HepG2 (cell line): Measurements from ENCODE around the gene F12. TPM values are rescaled to one million over a fixed set of nuclear protein-coding genes. Genes with fewer than 3 reads are reported as not detected.

ENCODE experiments used
- CBX5 ChIP-seq: sonication (generic); formaldehyde crosslinking; IDR thresholded peaks from 2 replicates; pipeline ENCODE4 v1.4.0; 2020; ENCODE audit warnings: missing genetic modification reagents, borderline replicate concordance
- IKZF1 ChIP-seq: fragments of 450-650 bp; IDR thresholded peaks from 2 replicates; pipeline ENCODE4 v1.7.1; 2016
- MLLT10 ChIP-seq: sonication (generic); formaldehyde crosslinking; IDR thresholded peaks from 2 replicates; pipeline ENCODE4 v1.4.0; 2020; ENCODE audit warnings: missing genetic modification reagents
- NFKBIZ ChIP-seq: IDR thresholded peaks from 2 replicates; pipeline ENCODE4 v1.6.1; 2018; ENCODE audit warnings: missing genetic modification reagents, missing compliant biosample characterization
- PRMT3 ChIP-seq: sonication (generic); formaldehyde crosslinking; IDR thresholded peaks from 2 replicates; pipeline ENCODE4 v1.8.1; 2022; ENCODE audit warnings: low read depth, mild to moderate bottlenecking, moderate library complexity, missing genetic modification reagents, borderline replicate concordance
- RFX1 ChIP-seq: fragments of 450-650 bp; IDR thresholded peaks from 2 replicates; pipeline ENCODE4 v1.6.1; 2017
- SMAD3 ChIP-seq: sonication (generic); formaldehyde crosslinking; IDR thresholded peaks from 2 replicates; pipeline ENCODE4 v1.4.0; 2020; ENCODE audit warnings: missing genetic modification reagents
- TAF1 ChIP-seq: sonication (generic); formaldehyde crosslinking; IDR thresholded peaks from 2 replicates; pipeline ENCODE4 v1.4.0; 2020; ENCODE audit warnings: missing genetic modification reagents
- TBX2 ChIP-seq: sonication (generic); formaldehyde crosslinking; IDR thresholded peaks from 2 replicates; pipeline ENCODE4 v1.5.0; 2020; ENCODE audit warnings: missing genetic modification reagents, mild to moderate bottlenecking, borderline replicate concordance
- THYN1 ChIP-seq: sonication (generic); formaldehyde crosslinking; IDR thresholded peaks from 2 replicates; pipeline ENCODE4 v1.8.1; 2023; ENCODE audit warnings: low read depth, mild to moderate bottlenecking, moderate library complexity, missing genetic modification reagents, borderline replicate concordance
- TOPORS ChIP-seq: sonication (generic); formaldehyde crosslinking; IDR thresholded peaks from 2 replicates; pipeline ENCODE4 v1.8.0; 2023; ENCODE audit warnings: mild to moderate bottlenecking, missing genetic modification reagents
- ZFY ChIP-seq: sonication (generic); formaldehyde crosslinking; IDR thresholded peaks from 2 replicates; pipeline ENCODE4 v1.4.0; 2020; ENCODE audit warnings: missing genetic modification reagents
- ZFYVE20 ChIP-seq: sonication (generic); formaldehyde crosslinking; IDR thresholded peaks from 2 replicates; pipeline ENCODE4 v1.8.0; 2023; ENCODE audit warnings: low read depth, mild to moderate bottlenecking, moderate library complexity, missing genetic modification reagents, borderline replicate concordance
- ZMYM2 ChIP-seq: sonication (generic); formaldehyde crosslinking; IDR thresholded peaks from 2 replicates; pipeline ENCODE4 v1.8.0; 2022; ENCODE audit warnings: mild to moderate bottlenecking, missing genetic modification reagents
- ZNF20 ChIP-seq: sonication (generic); formaldehyde crosslinking; IDR thresholded peaks from 2 replicates; pipeline ENCODE4 v1.4.0; 2020; ENCODE audit warnings: mild to moderate bottlenecking, moderate library complexity, missing genetic modification reagents
- ZNF432 ChIP-seq: sonication (generic); formaldehyde crosslinking; IDR thresholded peaks from 2 replicates; pipeline ENCODE4 v1.5.0; 2020; ENCODE audit warnings: missing genetic modification reagents, mild to moderate bottlenecking, borderline replicate concordance
- ZNF781 ChIP-seq: sonication (generic); formaldehyde crosslinking; IDR thresholded peaks from 2 replicates; pipeline ENCODE4 v1.5.1; 2020; ENCODE audit warnings: borderline replicate concordance, mild to moderate bottlenecking, missing genetic modification reagents; ENCODE audit errors: not compliant biosample characterization
- ZSCAN21 ChIP-seq: sonication (generic); formaldehyde crosslinking; IDR thresholded peaks from 2 replicates; pipeline ENCODE4 v1.8.0; 2022; ENCODE audit warnings: mild to moderate bottlenecking, missing genetic modification reagents, moderate library complexity, borderline replicate concordance
- ZSCAN25 ChIP-seq: sonication (generic); formaldehyde crosslinking; IDR thresholded peaks from 2 replicates; pipeline ENCODE4 v1.8.0; 2022; ENCODE audit warnings: mild to moderate bottlenecking, missing genetic modification reagents
- polyA plus RNA-seq, 8 experiments: library from polyadenylated mRNA; depleted of rRNA in 3 of 8; stranded (reverse) in 7 of 8; unstranded in 1 of 8; fragments of >200 nt; fragmentation: Illumina TruSeq in 4 of 8; extraction: Trizol in 4 of 8; gene quantifications; 2 replicates each; pipeline versions ENCODE4 v1.2.1 to v1.2.3, GENCODE V29; 2011 to 2016; ENCODE audit warnings: low read depth in 4 of 8, missing spikeins in 1 of 8, mixed read lengths in 1 of 8; ENCODE audit not compliant: insufficient read depth in 1 of 8
- total RNA-seq, 5 experiments: library from RNA; depleted of rRNA; stranded (reverse); fragments of >200 nt; fragmentation: Illumina TruSeq; extraction: Trizol; gene quantifications; 2 replicates each; pipeline ENCODE4 v1.2.3, GENCODE V29; 2016; ENCODE audit warnings: low read depth in 1 of 5
- TF ChIP-seq, protein P1 (sequence below): sonication (generic); formaldehyde crosslinking; IDR thresholded peaks from 2 replicates; pipeline ENCODE4 v1.5.1; 2020; ENCODE audit warnings: mild to moderate bottlenecking, missing genetic modification reagents, moderate library complexity
- TF ChIP-seq, protein P2 (sequence below): sonication (generic); formaldehyde crosslinking; IDR thresholded peaks from 2 replicates; pipeline ENCODE4 v1.5.1; 2020; ENCODE audit warnings: missing genetic modification reagents, mild to moderate bottlenecking, borderline replicate concordance
- TF ChIP-seq, protein P3 (sequence below): sonication (generic); formaldehyde crosslinking; IDR thresholded peaks from 2 replicates; pipeline ENCODE4 v1.4.0; 2020; ENCODE audit warnings: missing genetic modification reagents, mild to moderate bottlenecking, borderline replicate concordance

Gene F12
- total and polyA plus RNA-seq, 2 of the 13 experiments (the other 11 are each of a cell fraction or from before 2014, with no cell fraction given): 2.5 to 3.0 TPM

DNA sequence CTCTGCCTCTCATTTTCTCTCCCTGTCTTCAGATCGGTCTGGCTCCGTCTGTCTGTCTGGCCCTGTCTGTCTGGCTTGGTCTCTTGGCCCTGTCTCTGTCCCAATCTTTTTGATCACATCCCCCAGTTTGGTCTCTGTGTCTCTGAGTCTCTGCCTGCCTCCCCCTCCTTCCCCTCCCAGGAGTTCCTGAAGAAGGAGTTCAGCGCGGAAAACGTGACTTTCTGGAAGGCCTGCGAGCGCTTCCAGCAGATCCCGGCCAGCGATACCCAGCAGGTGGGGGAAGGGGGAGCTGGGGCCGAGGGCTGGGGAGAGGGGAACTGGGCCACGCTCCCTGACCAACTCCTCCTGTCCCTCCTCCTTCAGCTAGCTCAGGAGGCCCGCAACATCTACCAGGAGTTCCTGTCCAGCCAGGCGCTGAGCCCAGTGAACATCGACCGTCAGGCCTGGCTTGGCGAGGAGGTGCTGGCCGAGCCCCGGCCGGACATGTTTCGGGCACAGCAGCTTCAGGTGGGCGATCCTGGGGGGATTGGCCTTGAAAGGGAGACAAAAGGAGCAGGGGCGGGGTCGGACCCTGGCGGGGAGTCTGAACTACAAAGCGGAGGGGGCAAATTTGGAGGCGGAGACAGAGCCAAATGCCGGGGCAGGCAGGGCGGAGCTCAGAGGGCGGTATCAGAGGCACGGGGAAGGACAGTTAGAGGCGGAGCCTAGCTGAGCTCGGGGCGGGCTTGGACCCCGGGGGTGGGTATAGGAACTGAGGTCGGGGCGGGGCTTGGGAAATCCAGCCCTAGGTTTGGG lies 42.6 kb downstream of the F12 start (continued):
- no peak for TF ChIP-seq SMAD3 (CRISPR knock-in tag)
- TF ChIP-seq ZMYM2: 0 out of 2 replicates have a peak, but pooled peaks have one; percentile 7
- TF ChIP-seq TOPORS (CRISPR knock-in tag): no peak
- no peak for TF ChIP-seq RFX1
- no peak for TF ChIP-seq ZFYVE20 (CRISPR knock-in tag)
- TF ChIP-seq ZNF20 (CRISPR knock-in tag): no peak
- TF ChIP-seq ZNF781 (CRISPR knock-in tag): no peak
- peak; percentile 38; the same call in 1 of the 2 replicates for TF ChIP-seq TBX2 (CRISPR knock-in tag)
- TF ChIP-seq, protein P1, sequence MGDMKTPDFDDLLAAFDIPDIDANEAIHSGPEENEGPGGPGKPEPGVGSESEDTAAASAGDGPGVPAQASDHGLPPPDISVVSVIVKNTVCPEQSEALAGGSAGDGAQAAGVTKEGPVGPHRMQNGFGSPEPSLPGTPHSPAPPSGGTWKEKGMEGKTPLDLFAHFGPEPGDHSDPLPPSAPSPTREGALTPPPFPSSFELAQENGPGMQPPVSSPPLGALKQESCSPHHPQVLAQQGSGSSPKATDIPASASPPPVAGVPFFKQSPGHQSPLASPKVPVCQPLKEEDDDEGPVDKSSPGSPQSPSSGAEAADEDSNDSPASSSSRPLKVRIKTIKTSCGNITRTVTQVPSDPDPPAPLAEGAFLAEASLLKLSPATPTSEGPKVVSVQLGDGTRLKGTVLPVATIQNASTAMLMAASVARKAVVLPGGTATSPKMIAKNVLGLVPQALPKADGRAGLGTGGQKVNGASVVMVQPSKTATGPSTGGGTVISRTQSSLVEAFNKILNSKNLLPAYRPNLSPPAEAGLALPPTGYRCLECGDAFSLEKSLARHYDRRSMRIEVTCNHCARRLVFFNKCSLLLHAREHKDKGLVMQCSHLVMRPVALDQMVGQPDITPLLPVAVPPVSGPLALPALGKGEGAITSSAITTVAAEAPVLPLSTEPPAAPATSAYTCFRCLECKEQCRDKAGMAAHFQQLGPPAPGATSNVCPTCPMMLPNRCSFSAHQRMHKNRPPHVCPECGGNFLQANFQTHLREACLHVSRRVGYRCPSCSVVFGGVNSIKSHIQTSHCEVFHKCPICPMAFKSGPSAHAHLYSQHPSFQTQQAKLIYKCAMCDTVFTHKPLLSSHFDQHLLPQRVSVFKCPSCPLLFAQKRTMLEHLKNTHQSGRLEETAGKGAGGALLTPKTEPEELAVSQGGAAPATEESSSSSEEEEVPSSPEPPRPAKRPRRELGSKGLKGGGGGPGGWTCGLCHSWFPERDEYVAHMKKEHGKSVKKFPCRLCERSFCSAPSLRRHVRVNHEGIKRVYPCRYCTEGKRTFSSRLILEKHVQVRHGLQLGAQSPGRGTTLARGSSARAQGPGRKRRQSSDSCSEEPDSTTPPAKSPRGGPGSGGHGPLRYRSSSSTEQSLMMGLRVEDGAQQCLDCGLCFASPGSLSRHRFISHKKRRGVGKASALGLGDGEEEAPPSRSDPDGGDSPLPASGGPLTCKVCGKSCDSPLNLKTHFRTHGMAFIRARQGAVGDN (CRISPR knock-in tag): peak; percentile 84
- TF ChIP-seq PRMT3 (CRISPR knock-in tag): no peak
- no peak for TF ChIP-seq ZSCAN21
- TF ChIP-seq MLLT10 (CRISPR knock-in tag): no peak
- peak; percentile 60; the same call in 1 of the 2 replicates for TF ChIP-seq TAF1 (CRISPR knock-in tag)
- no peak for TF ChIP-seq NFKBIZ (CRISPR knock-in tag)
- TF ChIP-seq, protein P2, sequence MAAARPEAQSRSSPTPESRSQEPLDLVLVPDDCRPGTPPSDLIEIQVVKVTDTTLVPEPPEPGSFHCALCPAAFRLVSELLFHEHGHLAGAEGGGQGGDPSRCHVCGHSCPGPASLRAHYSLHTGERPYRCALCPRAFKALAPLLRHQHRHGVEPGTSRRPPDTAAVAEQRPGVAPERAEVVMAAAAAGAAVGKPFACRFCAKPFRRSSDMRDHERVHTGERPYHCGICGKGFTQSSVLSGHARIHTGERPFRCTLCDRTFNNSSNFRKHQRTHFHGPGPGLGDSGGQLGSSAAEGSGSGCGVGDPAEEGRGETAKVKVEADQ: no peak
- TF ChIP-seq THYN1: no peak
- no peak for TF ChIP-seq ZNF432 (CRISPR knock-in tag)
- no peak for TF ChIP-seq IKZF1
- peak; percentile 78 for TF ChIP-seq ZFY (CRISPR knock-in tag)
- TF ChIP-seq ZSCAN25 (CRISPR knock-in tag): no peak
- TF ChIP-seq, protein P3, sequence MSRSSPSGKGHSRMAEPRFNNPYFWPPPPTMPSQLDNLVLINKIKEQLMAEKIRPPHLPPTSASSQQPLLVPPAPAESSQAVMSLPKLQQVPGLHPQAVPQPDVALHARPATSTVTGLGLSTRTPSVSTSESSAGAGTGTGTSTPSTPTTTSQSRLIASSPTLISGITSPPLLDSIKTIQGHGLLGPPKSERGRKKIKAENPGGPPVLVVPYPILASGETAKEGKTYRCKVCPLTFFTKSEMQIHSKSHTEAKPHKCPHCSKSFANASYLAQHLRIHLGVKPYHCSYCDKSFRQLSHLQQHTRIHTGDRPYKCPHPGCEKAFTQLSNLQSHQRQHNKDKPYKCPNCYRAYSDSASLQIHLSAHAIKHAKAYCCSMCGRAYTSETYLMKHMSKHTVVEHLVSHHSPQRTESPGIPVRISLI (CRISPR knock-in tag): 0 out of 2 replicates have a peak, but pooled peaks have one; percentile 13
- TF ChIP-seq CBX5: no peak
